HepG2 (cell line): Measurements from ENCODE around the gene ARF5. TPM values are rescaled to one million over a fixed set of nuclear protein-coding genes. Genes with fewer than 3 reads are reported as not detected.

Experiments
- EED ChIP-seq: sonication (generic); formaldehyde crosslinking; IDR thresholded peaks from 2 replicates; pipeline ENCODE4 v1.5.0; 2020; ENCODE audit warnings: mild to moderate bottlenecking, missing genetic modification reagents
- KAT2B ChIP-seq: fragments of 150-350 bp; IDR thresholded peaks from 2 replicates; pipeline ENCODE4 v1.6.1; 2014; ENCODE audit warnings: low read depth, low read length, borderline replicate concordance
- RFX1 ChIP-seq: fragments of 450-650 bp; IDR thresholded peaks from 2 replicates; pipeline ENCODE4 v1.6.1; 2017
- RXRA ChIP-seq: sonication (generic); formaldehyde crosslinking; IDR thresholded peaks from 2 replicates; pipeline ENCODE4 v1.5.1; 2020; ENCODE audit warnings: missing genetic modification reagents
- TEAD2 ChIP-seq: sonication (generic); formaldehyde crosslinking; IDR thresholded peaks from 2 replicates; pipeline ENCODE4 v1.9.0; 2021; ENCODE audit warnings: missing genetic modification reagents
- ZBTB8A ChIP-seq: sonication (generic); formaldehyde crosslinking; IDR thresholded peaks from 2 replicates; pipeline ENCODE4 v1.4.0; 2020; ENCODE audit warnings: mild to moderate bottlenecking, low read depth, missing genetic modification reagents, borderline replicate concordance
- polyA plus RNA-seq, 8 experiments: library from polyadenylated mRNA; depleted of rRNA in 3 of 8; stranded (reverse) in 7 of 8; unstranded in 1 of 8; fragments of >200 nt; fragmentation: Illumina TruSeq in 4 of 8; extraction: Trizol in 4 of 8; gene quantifications; 2 replicates each; pipeline versions ENCODE4 v1.2.1 to v1.2.3, GENCODE V29; 2011 to 2016; ENCODE audit warnings: low read depth in 4 of 8, missing spikeins in 1 of 8, mixed read lengths in 1 of 8; ENCODE audit not compliant: insufficient read depth in 1 of 8
- total RNA-seq, 5 experiments: library from RNA; depleted of rRNA; stranded (reverse); fragments of >200 nt; fragmentation: Illumina TruSeq; extraction: Trizol; gene quantifications; 2 replicates each; pipeline ENCODE4 v1.2.3, GENCODE V29; 2016; ENCODE audit warnings: low read depth in 1 of 5
- TF ChIP-seq, protein P1 (sequence below): sonication (generic); formaldehyde crosslinking; IDR thresholded peaks from 2 replicates; pipeline ENCODE4 v1.8.1; 2022; ENCODE audit warnings: low read depth, mild to moderate bottlenecking, missing genetic modification reagents
- TF ChIP-seq, protein P2 (sequence below): sonication (generic); formaldehyde crosslinking; conservative IDR thresholded peaks from 2 replicates; pipeline ENCODE4 v1.8.0; 2022; ENCODE audit warnings: missing genetic modification reagents
- TF ChIP-seq, protein P3 (sequence below): sonication (generic); formaldehyde crosslinking; IDR thresholded peaks from 2 replicates; pipeline ENCODE4 v1.5.0; 2020; ENCODE audit warnings: mild to moderate bottlenecking, missing genetic modification reagents
- TF ChIP-seq, protein P4 (sequence below): sonication (generic); formaldehyde crosslinking; IDR thresholded peaks from 2 replicates; pipeline ENCODE4 v1.9.0; 2021; ENCODE audit warnings: mild to moderate bottlenecking, missing genetic modification reagents
- TF ChIP-seq, protein P5 (sequence below): sonication (generic); formaldehyde crosslinking; IDR thresholded peaks from 2 replicates; pipeline ENCODE4 v1.4.0; 2020; ENCODE audit warnings: missing genetic modification reagents, borderline replicate concordance

Gene ARF5
- total and polyA plus RNA-seq, 2 of the 13 experiments (the other 11 are each of a cell fraction or from before 2014, with no cell fraction given) = 109 to 135 TPM

DNA sequence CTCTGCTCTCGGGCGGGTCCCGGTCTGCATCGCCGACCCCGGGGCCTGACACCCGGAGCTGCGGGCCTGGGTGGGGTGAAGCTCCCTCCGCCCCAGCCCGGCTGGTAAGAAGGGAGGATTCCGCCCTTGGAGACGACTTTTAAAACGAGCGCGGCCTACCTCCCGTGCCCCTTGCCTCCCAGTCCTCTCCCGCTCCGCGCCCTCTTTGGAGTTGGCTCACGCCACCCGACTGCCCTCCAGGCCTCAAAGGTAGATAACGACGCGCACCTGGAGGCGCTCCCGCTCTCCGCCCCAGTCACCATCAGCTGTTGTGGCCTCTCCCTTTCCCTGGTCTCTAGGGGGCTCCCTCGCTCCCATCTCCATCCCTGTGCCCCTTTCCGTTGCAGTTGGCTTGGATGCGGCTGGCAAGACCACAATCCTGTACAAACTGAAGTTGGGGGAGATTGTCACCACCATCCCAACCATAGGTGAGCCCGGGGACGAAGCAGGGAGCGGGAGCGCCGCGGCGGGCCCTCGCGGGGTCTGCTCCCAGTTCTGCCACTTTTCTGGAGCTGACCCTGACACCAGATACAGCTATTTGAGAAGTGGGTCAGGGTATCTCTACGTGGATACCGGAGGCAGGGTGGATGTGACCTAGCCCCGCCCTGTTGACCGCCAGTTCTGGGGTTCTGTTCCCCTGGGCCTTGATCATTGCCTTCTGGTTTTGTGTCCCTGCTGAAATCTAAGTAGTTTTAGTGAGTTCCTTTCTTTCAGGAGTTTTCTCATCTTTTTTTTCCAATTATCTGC lies 679 bp downstream of the ARF5 start (continued):
- TF ChIP-seq, protein P1, sequence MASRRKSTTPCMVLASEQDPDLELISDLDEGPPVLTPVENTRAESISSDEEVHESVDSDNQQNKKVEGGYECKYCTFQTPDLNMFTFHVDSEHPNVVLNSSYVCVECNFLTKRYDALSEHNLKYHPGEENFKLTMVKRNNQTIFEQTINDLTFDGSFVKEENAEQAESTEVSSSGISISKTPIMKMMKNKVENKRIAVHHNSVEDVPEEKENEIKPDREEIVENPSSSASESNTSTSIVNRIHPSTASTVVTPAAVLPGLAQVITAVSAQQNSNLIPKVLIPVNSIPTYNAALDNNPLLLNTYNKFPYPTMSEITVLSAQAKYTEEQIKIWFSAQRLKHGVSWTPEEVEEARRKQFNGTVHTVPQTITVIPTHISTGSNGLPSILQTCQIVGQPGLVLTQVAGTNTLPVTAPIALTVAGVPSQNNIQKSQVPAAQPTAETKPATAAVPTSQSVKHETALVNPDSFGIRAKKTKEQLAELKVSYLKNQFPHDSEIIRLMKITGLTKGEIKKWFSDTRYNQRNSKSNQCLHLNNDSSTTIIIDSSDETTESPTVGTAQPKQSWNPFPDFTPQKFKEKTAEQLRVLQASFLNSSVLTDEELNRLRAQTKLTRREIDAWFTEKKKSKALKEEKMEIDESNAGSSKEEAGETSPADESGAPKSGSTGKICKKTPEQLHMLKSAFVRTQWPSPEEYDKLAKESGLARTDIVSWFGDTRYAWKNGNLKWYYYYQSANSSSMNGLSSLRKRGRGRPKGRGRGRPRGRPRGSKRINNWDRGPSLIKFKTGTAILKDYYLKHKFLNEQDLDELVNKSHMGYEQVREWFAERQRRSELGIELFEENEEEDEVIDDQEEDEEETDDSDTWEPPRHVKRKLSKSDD (CRISPR knock-in tag) = no peak
- TF ChIP-seq, protein P2, sequence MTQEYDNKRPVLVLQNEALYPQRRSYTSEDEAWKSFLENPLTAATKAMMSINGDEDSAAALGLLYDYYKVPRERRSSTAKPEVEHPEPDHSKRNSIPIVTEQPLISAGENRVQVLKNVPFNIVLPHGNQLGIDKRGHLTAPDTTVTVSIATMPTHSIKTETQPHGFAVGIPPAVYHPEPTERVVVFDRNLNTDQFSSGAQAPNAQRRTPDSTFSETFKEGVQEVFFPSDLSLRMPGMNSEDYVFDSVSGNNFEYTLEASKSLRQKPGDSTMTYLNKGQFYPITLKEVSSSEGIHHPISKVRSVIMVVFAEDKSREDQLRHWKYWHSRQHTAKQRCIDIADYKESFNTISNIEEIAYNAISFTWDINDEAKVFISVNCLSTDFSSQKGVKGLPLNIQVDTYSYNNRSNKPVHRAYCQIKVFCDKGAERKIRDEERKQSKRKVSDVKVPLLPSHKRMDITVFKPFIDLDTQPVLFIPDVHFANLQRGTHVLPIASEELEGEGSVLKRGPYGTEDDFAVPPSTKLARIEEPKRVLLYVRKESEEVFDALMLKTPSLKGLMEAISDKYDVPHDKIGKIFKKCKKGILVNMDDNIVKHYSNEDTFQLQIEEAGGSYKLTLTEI (CRISPR knock-in tag) = no peak
- TF ChIP-seq RXRA (CRISPR knock-in tag) (no peak; the same call in 1 of the 2 replicates), RFX1 (no peak), TEAD2 (CRISPR knock-in tag) (no peak), ZBTB8A (CRISPR knock-in tag) (no peak), KAT2B (no peak), EED (CRISPR knock-in tag) (no peak)
- TF ChIP-seq, protein P3, sequence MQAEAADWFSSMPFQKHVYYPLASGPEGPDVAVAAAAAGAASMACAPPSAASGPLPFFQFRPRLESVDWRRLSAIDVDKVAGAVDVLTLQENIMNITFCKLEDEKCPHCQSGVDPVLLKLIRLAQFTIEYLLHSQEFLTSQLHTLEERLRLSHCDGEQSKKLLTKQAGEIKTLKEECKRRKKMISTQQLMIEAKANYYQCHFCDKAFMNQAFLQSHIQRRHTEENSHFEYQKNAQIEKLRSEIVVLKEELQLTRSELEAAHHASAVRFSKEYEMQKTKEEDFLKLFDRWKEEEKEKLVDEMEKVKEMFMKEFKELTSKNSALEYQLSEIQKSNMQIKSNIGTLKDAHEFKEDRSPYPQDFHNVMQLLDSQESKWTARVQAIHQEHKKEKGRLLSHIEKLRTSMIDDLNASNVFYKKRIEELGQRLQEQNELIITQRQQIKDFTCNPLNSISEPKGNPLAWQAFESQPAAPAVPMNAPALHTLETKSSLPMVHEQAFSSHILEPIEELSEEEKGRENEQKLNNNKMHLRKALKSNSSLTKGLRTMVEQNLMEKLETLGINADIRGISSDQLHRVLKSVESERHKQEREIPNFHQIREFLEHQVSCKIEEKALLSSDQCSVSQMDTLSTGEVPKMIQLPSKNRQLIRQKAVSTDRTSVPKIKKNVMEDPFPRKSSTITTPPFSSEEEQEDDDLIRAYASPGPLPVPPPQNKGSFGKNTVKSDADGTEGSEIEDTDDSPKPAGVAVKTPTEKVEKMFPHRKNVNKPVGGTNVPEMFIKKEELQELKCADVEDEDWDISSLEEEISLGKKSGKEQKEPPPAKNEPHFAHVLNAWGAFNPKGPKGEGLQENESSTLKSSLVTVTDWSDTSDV (CRISPR knock-in tag) = no peak; the same call in 1 of the 2 replicates
- TF ChIP-seq, protein P4, sequence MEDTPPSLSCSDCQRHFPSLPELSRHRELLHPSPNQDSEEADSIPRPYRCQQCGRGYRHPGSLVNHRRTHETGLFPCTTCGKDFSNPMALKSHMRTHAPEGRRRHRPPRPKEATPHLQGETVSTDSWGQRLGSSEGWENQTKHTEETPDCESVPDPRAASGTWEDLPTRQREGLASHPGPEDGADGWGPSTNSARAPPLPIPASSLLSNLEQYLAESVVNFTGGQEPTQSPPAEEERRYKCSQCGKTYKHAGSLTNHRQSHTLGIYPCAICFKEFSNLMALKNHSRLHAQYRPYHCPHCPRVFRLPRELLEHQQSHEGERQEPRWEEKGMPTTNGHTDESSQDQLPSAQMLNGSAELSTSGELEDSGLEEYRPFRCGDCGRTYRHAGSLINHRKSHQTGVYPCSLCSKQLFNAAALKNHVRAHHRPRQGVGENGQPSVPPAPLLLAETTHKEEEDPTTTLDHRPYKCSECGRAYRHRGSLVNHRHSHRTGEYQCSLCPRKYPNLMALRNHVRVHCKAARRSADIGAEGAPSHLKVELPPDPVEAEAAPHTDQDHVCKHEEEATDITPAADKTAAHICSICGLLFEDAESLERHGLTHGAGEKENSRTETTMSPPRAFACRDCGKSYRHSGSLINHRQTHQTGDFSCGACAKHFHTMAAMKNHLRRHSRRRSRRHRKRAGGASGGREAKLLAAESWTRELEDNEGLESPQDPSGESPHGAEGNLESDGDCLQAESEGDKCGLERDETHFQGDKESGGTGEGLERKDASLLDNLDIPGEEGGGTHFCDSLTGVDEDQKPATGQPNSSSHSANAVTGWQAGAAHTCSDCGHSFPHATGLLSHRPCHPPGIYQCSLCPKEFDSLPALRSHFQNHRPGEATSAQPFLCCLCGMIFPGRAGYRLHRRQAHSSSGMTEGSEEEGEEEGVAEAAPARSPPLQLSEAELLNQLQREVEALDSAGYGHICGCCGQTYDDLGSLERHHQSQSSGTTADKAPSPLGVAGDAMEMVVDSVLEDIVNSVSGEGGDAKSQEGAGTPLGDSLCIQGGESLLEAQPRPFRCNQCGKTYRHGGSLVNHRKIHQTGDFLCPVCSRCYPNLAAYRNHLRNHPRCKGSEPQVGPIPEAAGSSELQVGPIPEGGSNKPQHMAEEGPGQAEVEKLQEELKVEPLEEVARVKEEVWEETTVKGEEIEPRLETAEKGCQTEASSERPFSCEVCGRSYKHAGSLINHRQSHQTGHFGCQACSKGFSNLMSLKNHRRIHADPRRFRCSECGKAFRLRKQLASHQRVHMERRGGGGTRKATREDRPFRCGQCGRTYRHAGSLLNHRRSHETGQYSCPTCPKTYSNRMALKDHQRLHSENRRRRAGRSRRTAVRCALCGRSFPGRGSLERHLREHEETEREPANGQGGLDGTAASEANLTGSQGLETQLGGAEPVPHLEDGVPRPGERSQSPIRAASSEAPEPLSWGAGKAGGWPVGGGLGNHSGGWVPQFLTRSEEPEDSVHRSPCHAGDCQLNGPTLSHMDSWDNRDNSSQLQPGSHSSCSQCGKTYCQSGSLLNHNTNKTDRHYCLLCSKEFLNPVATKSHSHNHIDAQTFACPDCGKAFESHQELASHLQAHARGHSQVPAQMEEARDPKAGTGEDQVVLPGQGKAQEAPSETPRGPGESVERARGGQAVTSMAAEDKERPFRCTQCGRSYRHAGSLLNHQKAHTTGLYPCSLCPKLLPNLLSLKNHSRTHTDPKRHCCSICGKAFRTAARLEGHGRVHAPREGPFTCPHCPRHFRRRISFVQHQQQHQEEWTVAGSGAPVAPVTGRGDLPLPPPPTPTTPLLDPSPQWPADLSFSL (CRISPR knock-in tag) = no peak
- TF ChIP-seq, protein P5, sequence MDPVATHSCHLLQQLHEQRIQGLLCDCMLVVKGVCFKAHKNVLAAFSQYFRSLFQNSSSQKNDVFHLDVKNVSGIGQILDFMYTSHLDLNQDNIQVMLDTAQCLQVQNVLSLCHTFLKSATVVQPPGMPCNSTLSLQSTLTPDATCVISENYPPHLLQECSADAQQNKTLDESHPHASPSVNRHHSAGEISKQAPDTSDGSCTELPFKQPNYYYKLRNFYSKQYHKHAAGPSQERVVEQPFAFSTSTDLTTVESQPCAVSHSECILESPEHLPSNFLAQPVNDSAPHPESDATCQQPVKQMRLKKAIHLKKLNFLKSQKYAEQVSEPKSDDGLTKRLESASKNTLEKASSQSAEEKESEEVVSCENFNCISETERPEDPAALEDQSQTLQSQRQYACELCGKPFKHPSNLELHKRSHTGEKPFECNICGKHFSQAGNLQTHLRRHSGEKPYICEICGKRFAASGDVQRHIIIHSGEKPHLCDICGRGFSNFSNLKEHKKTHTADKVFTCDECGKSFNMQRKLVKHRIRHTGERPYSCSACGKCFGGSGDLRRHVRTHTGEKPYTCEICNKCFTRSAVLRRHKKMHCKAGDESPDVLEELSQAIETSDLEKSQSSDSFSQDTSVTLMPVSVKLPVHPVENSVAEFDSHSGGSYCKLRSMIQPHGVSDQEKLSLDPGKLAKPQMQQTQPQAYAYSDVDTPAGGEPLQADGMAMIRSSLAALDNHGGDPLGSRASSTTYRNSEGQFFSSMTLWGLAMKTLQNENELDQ (CRISPR knock-in tag) = no peak
